HFF-Myc (cell line): ENCODE data around the gene BRMS1L.

Experiments used
- DNase-seq: peaks from one replicate; pipeline ENCODE4 v3.0.0-alpha.2; 2011; ENCODE audit warnings: low read depth; ENCODE audit errors: extremely low read depth
- H3K4me3 ChIP-seq: replicated peaks from 2 replicates; pipeline ENCODE4 v1.5.1; 2011; ENCODE audit warnings: low read depth, mild to moderate bottlenecking, control low read depth, low read length
- CTCF ChIP-seq: IDR thresholded peaks from 2 replicates; pipeline ENCODE4 v1.5.1; 2012; ENCODE audit warnings: mild to moderate bottlenecking, low read depth, low read length, control low read depth; ENCODE audit errors: missing control alignments

Gene BRMS1L

GRCh38 chr14:35855876-35856481 lies 29.8 kb downstream of the BRMS1L start:
- no peak for TF ChIP-seq CTCF
- DNase-seq = no peak
- H3K4me3 ChIP-seq = no peak overlapping the region

DNA sequence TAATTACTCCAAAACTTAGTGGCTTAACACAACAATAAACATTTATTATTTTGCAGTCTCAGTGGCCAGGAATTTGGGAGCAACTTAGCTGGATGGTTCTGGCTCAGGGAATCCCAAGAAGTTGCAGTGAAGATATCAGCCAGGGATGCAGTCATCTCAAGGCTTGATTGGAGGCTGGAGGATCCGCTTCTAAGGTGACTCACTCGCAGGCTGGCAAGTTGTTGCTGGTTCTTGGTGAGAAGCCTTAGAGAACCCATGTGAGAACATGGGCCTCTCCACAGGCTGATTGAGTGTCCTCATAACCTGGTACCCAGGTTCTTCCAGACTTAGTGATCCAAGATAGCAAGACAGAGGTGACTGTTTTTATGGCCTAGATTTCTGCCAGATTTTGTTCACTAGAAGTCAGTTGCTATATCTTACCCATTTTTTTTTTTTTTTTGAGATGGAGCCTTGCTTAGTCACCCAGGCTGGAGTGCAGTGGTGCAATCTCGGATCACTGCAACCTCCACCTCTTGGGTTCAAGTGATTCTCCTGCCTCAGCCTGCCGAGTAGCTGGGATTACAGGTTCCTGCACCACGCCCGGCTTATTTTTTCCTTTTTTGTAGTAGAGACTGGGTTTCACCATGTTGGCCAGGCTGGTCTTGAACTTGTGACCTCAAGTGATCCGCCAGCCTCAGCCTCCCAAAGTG lies 32.5 kb downstream of the BRMS1L start:
- DNase-seq = no peak
- no peak for TF ChIP-seq CTCF
- no peak overlapping the region for H3K4me3 ChIP-seq

DNA sequence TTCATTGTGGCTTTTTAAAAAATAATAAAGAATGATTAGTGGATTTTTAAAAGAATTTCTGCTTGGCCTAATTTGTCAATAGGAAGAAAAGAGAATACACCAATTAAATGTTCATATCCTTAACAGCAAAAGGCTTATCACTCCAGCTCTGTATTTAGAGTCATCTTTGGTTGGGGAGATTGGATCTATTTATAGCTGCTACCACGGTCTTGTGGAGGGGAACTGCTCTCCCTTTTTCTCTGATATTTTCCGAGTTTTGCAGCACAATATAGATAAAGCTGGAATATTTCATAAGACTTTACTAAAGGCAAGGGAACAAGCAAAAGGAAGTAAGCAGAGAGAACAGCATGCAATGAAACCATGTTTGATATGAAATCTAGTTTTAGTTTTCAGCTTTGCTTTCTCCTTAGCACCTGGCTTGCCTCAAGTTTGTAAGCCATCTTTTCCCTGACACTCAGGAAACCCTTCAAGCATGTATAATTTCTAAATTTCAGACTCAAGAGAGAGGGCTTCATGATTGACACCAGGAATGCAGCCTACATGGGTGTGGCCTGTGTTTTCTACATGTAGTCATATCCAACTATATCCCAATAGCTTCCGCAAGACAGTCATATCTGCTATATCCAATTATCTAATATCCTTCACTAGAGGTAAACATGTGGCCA lies 35.2 kb downstream of the BRMS1L start:
- DNase-seq = no peak
- TF ChIP-seq CTCF = no peak
- H3K4me3 ChIP-seq = no peak overlapping the region

- DNase-seq = no peak
- TF ChIP-seq CTCF = no peak
- H3K4me3 ChIP-seq = no peak overlapping the region
Measured at GRCh38 chr14:35865611-35866324, 39.6 kb downstream of the BRMS1L start.

GRCh38 chr14:35866595-35867279 lies 40.6 kb downstream of the BRMS1L start:
- no peak for DNase-seq
- no peak for TF ChIP-seq CTCF
- no peak overlapping the region for H3K4me3 ChIP-seq

GRCh38 chr14:35867280-35867629 lies 41.1 kb downstream of the BRMS1L start:
- no peak for DNase-seq
- no peak overlapping the region for H3K4me3 ChIP-seq
- no peak for TF ChIP-seq CTCF
